ENCODE results near the gene RHOG. TPM values are rescaled to one million over a fixed set of nuclear protein-coding genes. Genes with fewer than 3 reads are reported as not detected.

The RHOG gene
- total and polyA plus RNA-seq, 9 of the 15 experiments (the other 6 are each of a cell fraction or from before 2014, with no cell fraction given) = 22.6 to 162 (median 80.3) TPM

DNA sequence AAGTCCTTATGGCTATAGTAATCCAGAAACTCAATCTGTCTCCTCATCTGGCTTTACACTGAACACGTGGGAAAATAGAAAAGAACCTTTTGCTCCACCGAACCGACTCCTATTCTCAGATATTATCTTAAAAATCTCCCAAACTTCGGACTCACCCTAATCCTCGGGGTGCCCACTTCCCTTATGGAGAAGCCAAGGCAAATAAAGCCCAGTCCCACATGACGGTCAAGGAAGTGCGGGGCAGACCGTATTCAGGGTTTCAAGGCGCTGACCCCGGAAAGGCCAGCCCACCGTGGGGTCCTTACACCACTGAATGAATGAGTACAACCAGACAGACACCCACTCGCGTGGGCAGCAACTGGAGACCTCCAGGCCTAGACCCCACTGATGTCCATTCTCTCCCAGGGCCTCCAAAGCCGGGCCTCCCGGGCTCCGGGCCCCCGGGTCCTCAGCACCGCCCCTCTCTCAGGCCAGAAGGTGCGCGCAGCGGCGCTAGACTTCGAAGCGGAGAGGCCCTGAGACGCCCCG lies 43.9 kb downstream of the RHOG start:
- ChIA-PET POLR2A (interaction anchor here (1.4 to 2.5 kb wide), 2 partner anchors 11 to 12 kb away, joined by 5 to 11 read pairs; no protein-coding TSS in a partner anchor), CTCF (ENCODE audit: low intra/inter-chr PET ratio) (interaction anchor here (1.5 kb wide), 1 partner anchor 11 kb away, joined by 5 read pairs; the partner anchor contains the start of gene PGAP2)
- peaks cover 58% of the 10 kb centered on the region for H3K79me2 ChIP-seq (ENCODE audit: control insufficient read depth, insufficient read depth, low read length)
- BruUV-seq (replicated peaks) = no TSS peak
- DNase-seq (ENCODE audit: extremely low read depth in 1 of 4, low spot score in 3 of 4) = peak in 1 of 4 experiments; percentile 66
- H4K20me1 ChIP-seq (replicated peaks; ENCODE audit: control insufficient read depth, insufficient read depth, low read length) = peaks cover 7% of the 10 kb centered on the region; the same call in 1 of the 2 replicates
- peak; percentile 82 for ATAC-seq
- intact Hi-C loops (cut with micrococcal nuclease) (no loop called here), in situ Hi-C loops (cut with MboI) (no loop called here)
- no peaks in the 10 kb centered on the region for H3K27me3 ChIP-seq (ENCODE audit: control insufficient read depth in 2 of 2, insufficient read depth in 2 of 2, low read length in 2 of 2)
- FAIRE-seq = no peak
- peak overlapping the region; percentile 86 for H3K4me3 ChIP-seq
- H3K4me2 ChIP-seq (ENCODE audit: insufficient read depth, low read length) = peak overlapping the region; percentile 96
- peak overlapping the region; percentile 94 for H3K27ac ChIP-seq (ENCODE audit: extremely low read depth, low read depth, low read length)
- H3K36me3 ChIP-seq (ENCODE audit: control insufficient read depth, insufficient read depth, low read length) = peaks cover 42% of the 10 kb centered on the region; the same call in 2 of the 3 replicates
- no peaks in the 10 kb centered on the region for H3K9me1 ChIP-seq (ENCODE audit: control insufficient read depth, insufficient read depth, low read length)
- H3K9me3 ChIP-seq (replicated peaks; ENCODE audit: control insufficient read depth, insufficient read depth, low read depth, low read length) = no peaks in the 10 kb centered on the region
- peak overlapping the region; percentile 70 for H2AFZ ChIP-seq (ENCODE audit: low read depth, low read length)
- 0% methylated on average over 26 of the region's 26 CpGs for WGBS (ENCODE audit: insufficient coverage, low coverage, missing lambda C conversion rate)
- peak overlapping the region; percentile 92 to 97 for H3K9ac ChIP-seq (ENCODE audit: insufficient read depth in 1 of 2, low read depth in 2 of 2, low read length in 2 of 2)
- peaks cover 7 to 22% of the 10 kb centered on the region in 2 experiments for H3K4me1 ChIP-seq (replicated peaks in 1 of 2; ENCODE audit: control insufficient read depth in 2 of 2, insufficient read depth in 2 of 2, low read length in 2 of 2)
- TF ChIP-seq ZNF274 (IDR thresholded peaks at IDR 0.05; ENCODE audit: borderline replicate concordance, low read depth, low read length) = no peak
- TF ChIP-seq STAG1 (CRISPR knock-in tag; IDR thresholded peaks at IDR 0.05; ENCODE audit: borderline replicate concordance) = 0 out of 2 replicates have a peak, but pooled peaks have one; percentile 9
- 0 out of 2 replicates have a peak, but pooled peaks have one; percentile 42 for TF ChIP-seq SMARCE1 (IDR thresholded peaks at IDR 0.05)
- TF ChIP-seq POLR2B (IDR thresholded peaks at IDR 0.05; ENCODE audit: low read depth, partially characterized antibody) = no peak
- TF ChIP-seq MEF2A (IDR thresholded peaks at IDR 0.05; ENCODE audit: control insufficient read depth, low read depth, low read length) = no peak
- 0 out of 2 replicates have a peak, but pooled peaks have one; percentile 34 for TF ChIP-seq KLF1 (tag; IDR thresholded peaks at IDR 0.05)
- TF ChIP-seq TGIF2 (CRISPR knock-in tag; IDR thresholded peaks at IDR 0.05) = peak; percentile 67; the same call in 1 of the 2 replicates
- no peak for TF ChIP-seq KLF10 (CRISPR knock-in tag; IDR thresholded peaks at IDR 0.05)
- no peak for TF ChIP-seq BRD9 (IDR thresholded peaks at IDR 0.05; ENCODE audit: low read depth, partially characterized antibody)
- TF ChIP-seq SMARCA5 (IDR thresholded peaks at IDR 0.05) = no peak
- TF ChIP-seq, protein P1, sequence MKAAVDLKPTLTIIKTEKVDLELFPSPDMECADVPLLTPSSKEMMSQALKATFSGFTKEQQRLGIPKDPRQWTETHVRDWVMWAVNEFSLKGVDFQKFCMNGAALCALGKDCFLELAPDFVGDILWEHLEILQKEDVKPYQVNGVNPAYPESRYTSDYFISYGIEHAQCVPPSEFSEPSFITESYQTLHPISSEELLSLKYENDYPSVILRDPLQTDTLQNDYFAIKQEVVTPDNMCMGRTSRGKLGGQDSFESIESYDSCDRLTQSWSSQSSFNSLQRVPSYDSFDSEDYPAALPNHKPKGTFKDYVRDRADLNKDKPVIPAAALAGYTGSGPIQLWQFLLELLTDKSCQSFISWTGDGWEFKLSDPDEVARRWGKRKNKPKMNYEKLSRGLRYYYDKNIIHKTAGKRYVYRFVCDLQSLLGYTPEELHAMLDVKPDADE (conservative IDR thresholded peaks at IDR 0.05; ENCODE audit: control insufficient read depth, low read depth, low read length) = 0 out of 2 replicates have a peak, but pooled peaks have one; percentile 12
- no peak for TF ChIP-seq ZNF717 (CRISPR knock-in tag; IDR thresholded peaks at IDR 0.05)
- TF ChIP-seq KDM5B (IDR thresholded peaks at IDR 0.05; ENCODE audit: insufficient replicate concordance, low read depth, low read length) = peak; percentile 18
- 0 out of 2 replicates have a peak, but pooled peaks have one; percentile 22 for TF ChIP-seq TOE1 (IDR thresholded peaks at IDR 0.05; ENCODE audit: borderline replicate concordance)
- no peak for TF ChIP-seq TOE1 (CRISPR knock-in tag; IDR thresholded peaks at IDR 0.05; ENCODE audit: borderline replicate concordance, low read depth)
- TF ChIP-seq CTCFL (IDR thresholded peaks at IDR 0.05; ENCODE audit: borderline replicate concordance, insufficient read depth, low read depth, low read length, poor library complexity, severe bottlenecking) = peak; percentile 19
- TF ChIP-seq SLC30A9 (CRISPR knock-in tag; IDR thresholded peaks at IDR 0.05) = no peak
- peak; percentile 2; the same call in 1 of the 2 replicates for TF ChIP-seq L3MBTL2 (IDR thresholded peaks at IDR 0.05)
- peak; percentile 2 for TF ChIP-seq ZNF232 (CRISPR knock-in tag; IDR thresholded peaks at IDR 0.05)
- peak; percentile 64 for TF ChIP-seq ETV5 (CRISPR knock-in tag; IDR thresholded peaks at IDR 0.05; ENCODE audit: low read depth)

Measured in K562 (cell line).